Neural cell (in vitro differentiated cells): ENCODE data around the gene DDX54.

Experiments used
- SMC3 ChIP-seq: fragments of 450-650 bp; conservative IDR thresholded peaks from 2 replicates; pipeline ENCODE4 v1.6.1; 2014; ENCODE audit warnings: antibody characterized with exemption, mild to moderate bottlenecking, moderate library complexity; ENCODE audit not compliant: poor library complexity
- TF ChIP-seq, protein P1 (sequence below): fragments of 450-650 bp; IDR thresholded peaks from 2 replicates; pipeline ENCODE4 v1.5.1; 2014; ENCODE audit warnings: antibody characterized with exemption, mild to moderate bottlenecking, moderate library complexity; ENCODE audit not compliant: poor library complexity, severe bottlenecking
- TF ChIP-seq, protein P2 (sequence below): IDR thresholded peaks from 2 replicates; pipeline ENCODE4 v1.6.1; 2012; ENCODE audit warnings: borderline replicate concordance

DNA sequence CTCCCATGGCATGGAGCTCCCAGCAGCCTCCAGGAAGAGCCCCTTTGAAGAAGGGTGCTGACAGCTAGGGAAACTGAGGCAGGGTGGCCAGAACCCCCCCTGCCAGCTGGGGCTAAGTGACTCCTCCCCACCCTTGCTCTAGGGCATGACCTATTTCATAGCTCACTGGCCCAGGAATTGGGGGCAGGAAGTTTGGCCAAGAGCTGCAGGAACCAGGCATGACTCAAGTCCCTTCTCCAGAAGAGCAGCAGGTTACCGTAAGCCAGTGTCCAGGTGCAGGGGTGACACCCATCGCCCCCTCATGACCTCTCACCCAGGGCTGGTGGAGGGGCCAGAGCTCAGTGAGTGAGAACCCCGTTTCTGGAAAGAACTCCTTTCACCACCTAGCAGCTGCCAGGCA lies 51.6 kb downstream of the DDX54 start:
- TF ChIP-seq, protein P1, sequence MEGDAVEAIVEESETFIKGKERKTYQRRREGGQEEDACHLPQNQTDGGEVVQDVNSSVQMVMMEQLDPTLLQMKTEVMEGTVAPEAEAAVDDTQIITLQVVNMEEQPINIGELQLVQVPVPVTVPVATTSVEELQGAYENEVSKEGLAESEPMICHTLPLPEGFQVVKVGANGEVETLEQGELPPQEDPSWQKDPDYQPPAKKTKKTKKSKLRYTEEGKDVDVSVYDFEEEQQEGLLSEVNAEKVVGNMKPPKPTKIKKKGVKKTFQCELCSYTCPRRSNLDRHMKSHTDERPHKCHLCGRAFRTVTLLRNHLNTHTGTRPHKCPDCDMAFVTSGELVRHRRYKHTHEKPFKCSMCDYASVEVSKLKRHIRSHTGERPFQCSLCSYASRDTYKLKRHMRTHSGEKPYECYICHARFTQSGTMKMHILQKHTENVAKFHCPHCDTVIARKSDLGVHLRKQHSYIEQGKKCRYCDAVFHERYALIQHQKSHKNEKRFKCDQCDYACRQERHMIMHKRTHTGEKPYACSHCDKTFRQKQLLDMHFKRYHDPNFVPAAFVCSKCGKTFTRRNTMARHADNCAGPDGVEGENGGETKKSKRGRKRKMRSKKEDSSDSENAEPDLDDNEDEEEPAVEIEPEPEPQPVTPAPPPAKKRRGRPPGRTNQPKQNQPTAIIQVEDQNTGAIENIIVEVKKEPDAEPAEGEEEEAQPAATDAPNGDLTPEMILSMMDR: no peak
- TF ChIP-seq, protein P2, sequence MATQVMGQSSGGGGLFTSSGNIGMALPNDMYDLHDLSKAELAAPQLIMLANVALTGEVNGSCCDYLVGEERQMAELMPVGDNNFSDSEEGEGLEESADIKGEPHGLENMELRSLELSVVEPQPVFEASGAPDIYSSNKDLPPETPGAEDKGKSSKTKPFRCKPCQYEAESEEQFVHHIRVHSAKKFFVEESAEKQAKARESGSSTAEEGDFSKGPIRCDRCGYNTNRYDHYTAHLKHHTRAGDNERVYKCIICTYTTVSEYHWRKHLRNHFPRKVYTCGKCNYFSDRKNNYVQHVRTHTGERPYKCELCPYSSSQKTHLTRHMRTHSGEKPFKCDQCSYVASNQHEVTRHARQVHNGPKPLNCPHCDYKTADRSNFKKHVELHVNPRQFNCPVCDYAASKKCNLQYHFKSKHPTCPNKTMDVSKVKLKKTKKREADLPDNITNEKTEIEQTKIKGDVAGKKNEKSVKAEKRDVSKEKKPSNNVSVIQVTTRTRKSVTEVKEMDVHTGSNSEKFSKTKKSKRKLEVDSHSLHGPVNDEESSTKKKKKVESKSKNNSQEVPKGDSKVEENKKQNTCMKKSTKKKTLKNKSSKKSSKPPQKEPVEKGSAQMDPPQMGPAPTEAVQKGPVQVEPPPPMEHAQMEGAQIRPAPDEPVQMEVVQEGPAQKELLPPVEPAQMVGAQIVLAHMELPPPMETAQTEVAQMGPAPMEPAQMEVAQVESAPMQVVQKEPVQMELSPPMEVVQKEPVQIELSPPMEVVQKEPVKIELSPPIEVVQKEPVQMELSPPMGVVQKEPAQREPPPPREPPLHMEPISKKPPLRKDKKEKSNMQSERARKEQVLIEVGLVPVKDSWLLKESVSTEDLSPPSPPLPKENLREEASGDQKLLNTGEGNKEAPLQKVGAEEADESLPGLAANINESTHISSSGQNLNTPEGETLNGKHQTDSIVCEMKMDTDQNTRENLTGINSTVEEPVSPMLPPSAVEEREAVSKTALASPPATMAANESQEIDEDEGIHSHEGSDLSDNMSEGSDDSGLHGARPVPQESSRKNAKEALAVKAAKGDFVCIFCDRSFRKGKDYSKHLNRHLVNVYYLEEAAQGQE: no peak
- TF ChIP-seq SMC3: no peak
